Rectal smooth muscle tissue (tissue), 1 donor: ENCODE results near the gene WBP11.

Experiments
- H3K27ac ChIP-seq: one replicate; pipeline ENCODE4 v1.7.0; 2013; ENCODE audit warnings: low read depth, low read length, inconsistent platforms
- H3K27me3 ChIP-seq: one replicate; pipeline ENCODE4 v1.7.0; 2013; ENCODE audit warnings: low read length; ENCODE audit not compliant: control insufficient read depth, insufficient read depth
- H3K36me3 ChIP-seq: one replicate; pipeline ENCODE4 v1.7.0; 2013; ENCODE audit warnings: low read length; ENCODE audit not compliant: control insufficient read depth, insufficient read depth
- H3K4me1 ChIP-seq: one replicate; pipeline ENCODE4 v1.7.0; 2013; ENCODE audit warnings: low read length; ENCODE audit not compliant: control insufficient read depth, insufficient read depth
- H3K4me3 ChIP-seq: one replicate; pipeline ENCODE4 v1.7.0; 2013; ENCODE audit warnings: low read length
- H3K9ac ChIP-seq: one replicate; pipeline ENCODE4 v1.7.0; 2013; ENCODE audit warnings: low read length

WBP11 gene

GRCh38 chr12:14803011-14803829, at the start of gene WBP11, which contains the start of gene C12orf60:
TSS of gene WBP11 (minus strand) at chr12:14803478. CDS start at chr12:14801383, 2,095 bp downstream.
TSS of gene C12orf60 (plus strand) at chr12:14803670. CDS start at chr12:14822936, 19,266 bp downstream.
- no peaks in the 10 kb centered on the region for H3K36me3 ChIP-seq
- H3K4me3 ChIP-seq, result peak within 1 kb of the TSS; percentile 99
- H3K27me3 ChIP-seq, result no peaks in the 10 kb centered on the region
- peak within 1 kb of the TSS; percentile 92 for H3K27ac ChIP-seq
- peak within 1 kb of the TSS; percentile 99 for H3K9ac ChIP-seq
- peaks cover 3% of the 10 kb centered on the region for H3K4me1 ChIP-seq

GRCh38 chr12:14852880-14853279, 49.6 kb upstream of the WBP11 start:
- no peak overlapping the region for H3K27ac ChIP-seq
- H3K4me1 ChIP-seq, result no peaks in the 10 kb centered on the region
- no peak overlapping the region for H3K4me3 ChIP-seq
- H3K9ac ChIP-seq, result no peak overlapping the region
- H3K36me3 ChIP-seq, result no peaks in the 10 kb centered on the region
- H3K27me3 ChIP-seq, result no peaks in the 10 kb centered on the region

- Histone ChIP-seq H3K36me3 (no peaks in the 10 kb centered on the region), H3K9ac (no peak overlapping the region), H3K27me3 (no peaks in the 10 kb centered on the region), H3K4me3 (no peak overlapping the region), H3K27ac (no peak overlapping the region), H3K4me1 (peaks cover 2% of the 10 kb centered on the region)
These were observed 47.8 kb upstream of the WBP11 start for GRCh38 chr12:14850929-14851663.

- H3K9ac ChIP-seq, result no peak overlapping the region
- peaks cover 2% of the 10 kb centered on the region for H3K4me1 ChIP-seq
- H3K4me3 ChIP-seq, result no peak overlapping the region
- H3K27ac ChIP-seq, result peak overlapping the region; percentile 30
- H3K36me3 ChIP-seq, result no peaks in the 10 kb centered on the region
- no peaks in the 10 kb centered on the region for H3K27me3 ChIP-seq
These were observed 46.4 kb upstream of the WBP11 start for GRCh38 chr12:14849661-14850060.

- Histone ChIP-seq H3K27ac (no peak overlapping the region), H3K36me3 (no peaks in the 10 kb centered on the region), H3K9ac (no peak overlapping the region), H3K27me3 (no peaks in the 10 kb centered on the region), H3K4me3 (no peak overlapping the region), H3K4me1 (peaks cover 2% of the 10 kb centered on the region)
These were observed 43.8 kb upstream of the WBP11 start for GRCh38 chr12:14846876-14847580.

- Histone ChIP-seq H3K9ac (no peak overlapping the region), H3K4me3 (no peak overlapping the region), H3K27me3 (no peaks in the 10 kb centered on the region), H3K4me1 (peaks cover 6% of the 10 kb centered on the region), H3K27ac (no peak overlapping the region), H3K36me3 (no peaks in the 10 kb centered on the region)
These were observed 42.8 kb upstream of the WBP11 start for GRCh38 chr12:14846042-14846587.

- Histone ChIP-seq H3K36me3 (no peaks in the 10 kb centered on the region), H3K4me1 (peaks cover 6% of the 10 kb centered on the region), H3K9ac (no peak overlapping the region), H3K27me3 (no peaks in the 10 kb centered on the region), H3K4me3 (no peak overlapping the region), H3K27ac (no peak overlapping the region)
These were observed 42.1 kb upstream of the WBP11 start for GRCh38 chr12:14845350-14845750.

- no peak overlapping the region for H3K4me3 ChIP-seq
- H3K27me3 ChIP-seq, result no peaks in the 10 kb centered on the region
- no peaks in the 10 kb centered on the region for H3K36me3 ChIP-seq
- H3K27ac ChIP-seq, result no peak overlapping the region
- peaks cover 6% of the 10 kb centered on the region for H3K4me1 ChIP-seq
- H3K9ac ChIP-seq, result no peak overlapping the region
These were observed 41.1 kb upstream of the WBP11 start for GRCh38 chr12:14844401-14844800.

GRCh38 chr12:14843425-14843887, 40.2 kb upstream of the WBP11 start, which contains the start of gene ART4:
TSS of gene ART4 (minus strand) at chr12:14843526. CDS start at chr12:14843113, 413 bp downstream.
- Histone ChIP-seq H3K36me3 (no peaks in the 10 kb centered on the region), H3K4me3 (no peak within 1 kb of the TSS), H3K4me1 (peaks cover 6% of the 10 kb centered on the region), H3K9ac (no peak within 1 kb of the TSS), H3K27me3 (no peaks in the 10 kb centered on the region), H3K27ac (no peak within 1 kb of the TSS)

- no peak overlapping the region for H3K9ac ChIP-seq
- peaks cover 6% of the 10 kb centered on the region for H3K4me1 ChIP-seq
- no peaks in the 10 kb centered on the region for H3K36me3 ChIP-seq
- no peaks in the 10 kb centered on the region for H3K27me3 ChIP-seq
- H3K27ac ChIP-seq, result no peak overlapping the region
- no peak overlapping the region for H3K4me3 ChIP-seq
These were observed 39.0 kb upstream of the WBP11 start for GRCh38 chr12:14842315-14842714.

GRCh38 chr12:14841761-14842160, 38.5 kb upstream of the WBP11 start:
- Histone ChIP-seq H3K27ac (no peak overlapping the region), H3K9ac (no peak overlapping the region), H3K4me1 (peaks cover 6% of the 10 kb centered on the region), H3K27me3 (no peaks in the 10 kb centered on the region), H3K36me3 (no peaks in the 10 kb centered on the region), H3K4me3 (no peak overlapping the region)

- no peaks in the 10 kb centered on the region for H3K27me3 ChIP-seq
- peaks cover 4% of the 10 kb centered on the region for H3K4me1 ChIP-seq
- no peak overlapping the region for H3K9ac ChIP-seq
- H3K36me3 ChIP-seq, result no peaks in the 10 kb centered on the region
- no peak overlapping the region for H3K4me3 ChIP-seq
- H3K27ac ChIP-seq, result no peak overlapping the region
These were observed 37.3 kb upstream of the WBP11 start for GRCh38 chr12:14840616-14841015.
